GM12878 (cell line): Measurements from ENCODE around the gene PLEKHF1. TPM values are rescaled to one million over a fixed set of nuclear protein-coding genes. Genes with fewer than 3 reads are reported as not detected.

Source experiments
- ATAC-seq: fragments of 200-7000 bp; cut with Tn5 transposase; 3 replicates; pipeline ENCODE4 v1.9.1; 2020; ENCODE audit warnings: mild to moderate bottlenecking, moderate library complexity
- BruUV-seq: library from RNA; stranded (reverse); fragments of 400-500 nt; replicated peaks from 2 replicates; lab custom pipeline; 2021; lab: Mats Ljungman, UMichigan
- CTCF ChIA-PET: fragments of 300-600 bp; sonication (Branson Sonifier 250); formaldehyde crosslinking; extraction: SDS; loops from one replicate; lab custom pipeline; 2021; ENCODE audit warnings: inconsistent platforms; lab: Yijun Ruan, JAX
- POLR2A ChIA-PET: fragments of 350-600 bp; formaldehyde crosslinking; extraction: SDS; loops from one replicate; lab custom pipeline; 2021; ENCODE audit warnings: inconsistent platforms; lab: Charles Lee
- RAD21 ChIA-PET: fragments of 300-600 bp; sonication (Branson Sonifier 250); formaldehyde crosslinking; loops from one replicate; lab custom pipeline; 2023; ENCODE audit warnings: antibody characterized with exemption; ENCODE audit not compliant: unreplicated experiment; lab: Charles Lee
- SMC1A ChIA-PET: fragments of 300-600 bp; sonication (Branson Sonifier 250); formaldehyde crosslinking; loops from one replicate; lab custom pipeline; 2023; ENCODE audit not compliant: unreplicated experiment, uncharacterized antibody; lab: Charles Lee
- DNase-seq: peaks from one replicate; pipeline ENCODE4 v3.0.0-alpha.2; 2011; ENCODE audit warnings: low read depth, low spot score
- FAIRE-seq: peaks from 3 replicates; lab custom pipeline; 2011; peaks lifted over from hg19 to GRCh38; lab: Jason Lieb, UNC
- H2AFZ ChIP-seq: 2 replicates; pipeline ENCODE4 v1.6.0; 2011; ENCODE audit warnings: low read depth, low read length, control low read depth; ENCODE audit not compliant: control insufficient read depth
- H3K27ac ChIP-seq: 2 replicates; pipeline ENCODE4 v1.5.1; 2011; ENCODE audit warnings: control low read depth; ENCODE audit not compliant: control insufficient read depth, insufficient read depth
- H3K27me3 ChIP-seq, 2 experiments: replicated peaks in 1 of 2; 2 replicates each; pipeline versions ENCODE4 v1.6.0 to v1.6.1; 2011; ENCODE audit warnings: low read length in 1 of 2; ENCODE audit not compliant: control insufficient read depth in 2 of 2, insufficient read depth in 2 of 2
- H3K36me3 ChIP-seq, 2 experiments: 2 replicates each; pipeline ENCODE4 v1.5.1; 2011; ENCODE audit warnings: low read length in 1 of 2; ENCODE audit not compliant: control insufficient read depth in 2 of 2, insufficient read depth in 2 of 2
- H3K4me1 ChIP-seq: 2 replicates; pipeline ENCODE4 v1.6.1; 2011; ENCODE audit warnings: mild to moderate bottlenecking, low read length, moderate library complexity, mixed read lengths; ENCODE audit not compliant: control insufficient read depth, insufficient read depth
- H3K4me2 ChIP-seq: 2 replicates; pipeline ENCODE4 v1.6.0; 2011; ENCODE audit warnings: control low read depth; ENCODE audit not compliant: control insufficient read depth, insufficient read depth
- H3K4me3 ChIP-seq: fragments of 200-600 bp; sonication (generic); 2 replicates; pipeline ENCODE4 v1.5.1; 2016
- H3K79me2 ChIP-seq: 2 replicates; pipeline ENCODE4 v1.6.0; 2011; ENCODE audit warnings: low read length; ENCODE audit not compliant: control insufficient read depth, insufficient read depth
- H3K9ac ChIP-seq: 2 replicates; pipeline ENCODE4 v1.8.0; 2011; ENCODE audit warnings: low read length, control low read depth, mixed read lengths; ENCODE audit not compliant: control insufficient read depth, insufficient read depth
- H3K9me3 ChIP-seq: replicated peaks from 3 replicates; pipeline ENCODE4 v1.5.1; 2011; ENCODE audit warnings: mild to moderate bottlenecking, low read length; ENCODE audit not compliant: control insufficient read depth, insufficient read depth
- H4K20me1 ChIP-seq: 2 replicates; pipeline ENCODE4 v1.6.0; 2011; ENCODE audit not compliant: control insufficient read depth, insufficient read depth
- ASH2L ChIP-seq: fragments of 300-600, 200-600 bp; sonication (generic); IDR thresholded peaks from 2 replicates; pipeline ENCODE4 v1.6.1; 2017; ENCODE audit warnings: low read depth, mild to moderate bottlenecking, borderline replicate concordance
- CEBPB ChIP-seq, 2 experiments: fragments of 150-350 bp in 1 of 2; IDR thresholded peaks; 2 replicates each; pipeline ENCODE4 v1.6.1; 2012 to 2014; ENCODE audit warnings: low read depth in 2 of 2, low read length in 2 of 2, borderline replicate concordance in 1 of 2, inconsistent platforms in 1 of 2
- E2F4 ChIP-seq: IDR thresholded peaks from 2 replicates; pipeline ENCODE4 v1.6.1; 2012; ENCODE audit warnings: low read depth, low read length, improper control_type of control experiment
- EZH2 ChIP-seq: IDR thresholded peaks from 2 replicates; pipeline ENCODE4 v1.6.1; 2012; ENCODE audit warnings: low read depth, mild to moderate bottlenecking, control low read depth, inconsistent platforms, low read length, borderline replicate concordance; ENCODE audit not compliant: control insufficient read depth
- MXI1 ChIP-seq: fragments of 150-350 bp; IDR thresholded peaks from 2 replicates; pipeline ENCODE4 v1.6.1; 2011; ENCODE audit warnings: low read depth, mild to moderate bottlenecking, inconsistent platforms, low read length, improper control_type of control experiment
- MYC ChIP-seq: IDR thresholded peaks from 2 replicates; pipeline ENCODE4 v1.6.1; 2011; ENCODE audit warnings: mild to moderate bottlenecking, low read length, moderate library complexity, inconsistent platforms; ENCODE audit not compliant: insufficient read depth, insufficient replicate concordance, insufficient read length, severe bottlenecking
- POU2F2 ChIP-seq: IDR thresholded peaks from 3 replicates; pipeline ENCODE4 v1.6.1; 2011; ENCODE audit warnings: low read depth, mild to moderate bottlenecking, low read length, borderline replicate concordance
- RAD51 ChIP-seq: fragments of 450-650 bp; IDR thresholded peaks from 2 replicates; pipeline ENCODE4 v1.6.1; 2016; ENCODE audit warnings: moderate library complexity, mild to moderate bottlenecking, inconsistent platforms
- RB1 ChIP-seq: fragments of 450-650 bp; formaldehyde crosslinking; IDR thresholded peaks from 2 replicates; pipeline ENCODE4 v1.6.1; 2017; ENCODE audit warnings: mild to moderate bottlenecking, borderline replicate concordance
- SMAD1 ChIP-seq: fragments of 450-650 bp; IDR thresholded peaks from 2 replicates; pipeline ENCODE4 v1.6.1; 2018; ENCODE audit warnings: mild to moderate bottlenecking, low read depth; ENCODE audit not compliant: partially characterized antibody
- TCF12 ChIP-seq: IDR thresholded peaks from 2 replicates; pipeline ENCODE4 v1.6.1; 2011; ENCODE audit warnings: low read depth, mild to moderate bottlenecking, low read length
- USF2 ChIP-seq: IDR thresholded peaks from 2 replicates; pipeline ENCODE4 v1.6.1; 2011; ENCODE audit warnings: low read depth, low read length, improper control_type of control experiment, borderline replicate concordance
- WGBS: methylation state at CpG from one replicate; pipeline ENCODE4 v1.1.6; 2016; ENCODE audit warnings: low lambda C conversion rate; ENCODE audit not compliant: insufficient replicate concordance, insufficient coverage; ENCODE audit errors: missing lambda C conversion rate; 5-methylcytosine and 5-hydroxymethylcytosine counted together
- in situ Hi-C: fragments of 300-500 bp; cut with MboI; formaldehyde crosslinking; loops from 9 replicates; pipeline ENCODE4 v1.14.3; 2018; ENCODE audit warnings: mixed read lengths
- intact Hi-C: fragments of 100-400 bp; cut with micrococcal nuclease; formaldehyde crosslinking; loops from one replicate; pipeline ENCODE4 v1.14.2; 2022; ENCODE audit not compliant: unreplicated experiment
- polyA plus RNA-seq, 11 experiments: library from polyadenylated mRNA; depleted of rRNA in 4 of 11; unstranded in 6 of 11; stranded (reverse) in 5 of 11; fragments of >200 nt; fragmentation: Nextera tagmentation in 4 of 11; fragmentation: Illumina TruSeq in 1 of 11; extraction: Ambion mirVana in 4 of 11; extraction: Trizol in 1 of 11; gene quantifications; 1 replicate in 1 of 11; 2 replicates in 10 of 11; pipeline versions ENCODE4 v1.2.1 to v1.2.3, GENCODE V29; 2011 to 2016; ENCODE audit warnings: inconsistent platforms in 2 of 11, missing spikeins in 2 of 11, low read depth in 1 of 11
- total RNA-seq, 4 experiments: library from RNA; depleted of rRNA in 3 of 4; stranded (reverse); fragments of >200 nt in 3 of 4; fragmentation: Illumina TruSeq in 1 of 4; extraction: Trizol in 1 of 4; gene quantifications; 2 replicates each; pipeline versions ENCODE4 v1.2.1 to v1.2.3, GENCODE V29; 2013 to 2021
- TF ChIP-seq, protein P1 (sequence below): fragments of 450-650 bp; IDR thresholded peaks from 2 replicates; pipeline ENCODE4 v1.6.1; 2016; ENCODE audit warnings: mild to moderate bottlenecking
- TF ChIP-seq, protein P2 (sequence below), 3 experiments: IDR thresholded peaks in 2 of 3; conservative IDR thresholded peaks in 1 of 3; 2 replicates each; pipeline ENCODE4 v1.5.1; 2011; ENCODE audit warnings: low read depth in 3 of 3, low read length in 3 of 3, mild to moderate bottlenecking in 3 of 3, control low read depth in 2 of 3, moderate library complexity in 2 of 3, inconsistent platforms in 1 of 3, mixed read lengths in 1 of 3; ENCODE audit not compliant: control insufficient read depth in 2 of 3, insufficient read depth in 1 of 3; ENCODE audit errors: extremely low read depth in 1 of 3

PLEKHF1 gene
- total and polyA plus RNA-seq, 10 of the 15 experiments (the other 5 are each of a cell fraction or from before 2014, with no cell fraction given), result 0.10 to 20.3 (median 15.3) TPM

- Histone ChIP-seq H3K9me3 (no peaks in the 10 kb centered on the region), H3K4me3 (0 out of 2 replicates have a peak overlapping the region, but pooled peaks have one; percentile 92), H3K36me3 (no peaks in the 10 kb centered on the region; a peak in 1 of 4 replicates), H3K27ac (no peak overlapping the region), H3K4me2 (peak overlapping the region; percentile 72), H3K4me1 (peaks cover 26% of the 10 kb centered on the region), H3K9ac (peak overlapping the region; percentile 75), H3K27me3 (no peaks in the 10 kb centered on the region), H2AFZ (no peak overlapping the region; the same call in 1 of the 2 replicates), H3K79me2 (peaks cover 39% of the 10 kb centered on the region), H4K20me1 (no peaks in the 10 kb centered on the region)
- BruUV-seq, result no TSS peak
- DNase-seq, result no peak
- ChIA-PET RAD21 (interaction anchor here (3.3 to 5.3 kb wide), 3 partner anchors 51 to 58 kb away, joined by 19 to 78 read pairs (median 37); partner anchors contain the start of genes C19orf12 and POP4), SMC1A (interaction anchor here (1.9 kb wide), 2 partner anchors 51 to 58 kb away, joined by 8 to 20 read pairs; partner anchors contain the start of genes C19orf12 and POP4), POLR2A (interaction anchor here (1.3 kb wide), 1 partner anchor 53 kb away, joined by 10 read pairs; no protein-coding TSS in a partner anchor), CTCF (interaction anchor here (1.0 to 6.5 kb wide), 6 partner anchors 9 to 62 kb away, joined by 3 to 111 read pairs (median 18); partner anchors contain the start of gene C19orf12)
- ATAC-seq, result no peak
- in situ Hi-C loops (loop anchor here (10.0 kb wide), 1 partner anchor 49 kb away; no protein-coding TSS in a partner anchor), intact Hi-C loops (loop anchor here (2.0 kb wide), 1 partner anchor 53 kb away; no protein-coding TSS in a partner anchor)
- no peak for FAIRE-seq
- WGBS, result 95% methylated on average over 16 of the region's 19 CpGs
- TF ChIP-seq, protein P1, sequence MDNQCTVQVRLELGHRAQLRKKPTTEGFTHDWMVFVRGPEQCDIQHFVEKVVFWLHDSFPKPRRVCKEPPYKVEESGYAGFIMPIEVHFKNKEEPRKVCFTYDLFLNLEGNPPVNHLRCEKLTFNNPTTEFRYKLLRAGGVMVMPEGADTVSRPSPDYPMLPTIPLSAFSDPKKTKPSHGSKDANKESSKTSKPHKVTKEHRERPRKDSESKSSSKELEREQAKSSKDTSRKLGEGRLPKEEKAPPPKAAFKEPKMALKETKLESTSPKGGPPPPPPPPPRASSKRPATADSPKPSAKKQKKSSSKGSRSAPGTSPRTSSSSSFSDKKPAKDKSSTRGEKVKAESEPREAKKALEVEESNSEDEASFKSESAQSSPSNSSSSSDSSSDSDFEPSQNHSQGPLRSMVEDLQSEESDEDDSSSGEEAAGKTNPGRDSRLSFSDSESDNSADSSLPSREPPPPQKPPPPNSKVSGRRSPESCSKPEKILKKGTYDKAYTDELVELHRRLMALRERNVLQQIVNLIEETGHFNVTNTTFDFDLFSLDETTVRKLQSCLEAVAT, result no peak
- TF ChIP-seq E2F4, result no peak
- TF ChIP-seq, protein P2, sequence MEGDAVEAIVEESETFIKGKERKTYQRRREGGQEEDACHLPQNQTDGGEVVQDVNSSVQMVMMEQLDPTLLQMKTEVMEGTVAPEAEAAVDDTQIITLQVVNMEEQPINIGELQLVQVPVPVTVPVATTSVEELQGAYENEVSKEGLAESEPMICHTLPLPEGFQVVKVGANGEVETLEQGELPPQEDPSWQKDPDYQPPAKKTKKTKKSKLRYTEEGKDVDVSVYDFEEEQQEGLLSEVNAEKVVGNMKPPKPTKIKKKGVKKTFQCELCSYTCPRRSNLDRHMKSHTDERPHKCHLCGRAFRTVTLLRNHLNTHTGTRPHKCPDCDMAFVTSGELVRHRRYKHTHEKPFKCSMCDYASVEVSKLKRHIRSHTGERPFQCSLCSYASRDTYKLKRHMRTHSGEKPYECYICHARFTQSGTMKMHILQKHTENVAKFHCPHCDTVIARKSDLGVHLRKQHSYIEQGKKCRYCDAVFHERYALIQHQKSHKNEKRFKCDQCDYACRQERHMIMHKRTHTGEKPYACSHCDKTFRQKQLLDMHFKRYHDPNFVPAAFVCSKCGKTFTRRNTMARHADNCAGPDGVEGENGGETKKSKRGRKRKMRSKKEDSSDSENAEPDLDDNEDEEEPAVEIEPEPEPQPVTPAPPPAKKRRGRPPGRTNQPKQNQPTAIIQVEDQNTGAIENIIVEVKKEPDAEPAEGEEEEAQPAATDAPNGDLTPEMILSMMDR (IDR thresholded peaks at IDR 0.05 in 2 of 3, conservative IDR thresholded peaks at IDR 0.05 in 1 of 3; ENCODE audit: control insufficient read depth in 2 of 3, extremely low read depth in 1 of 3, insufficient read depth in 1 of 3, low read depth in 3 of 3, low read length in 3 of 3), result no peak
- TF ChIP-seq TCF12, result no peak
- no peak for TF ChIP-seq RAD51
- TF ChIP-seq USF2, result no peak
- TF ChIP-seq EZH2, result no peak
- TF ChIP-seq CEBPB (IDR thresholded peaks at IDR 0.05; ENCODE audit: borderline replicate concordance in 1 of 2, low read depth in 2 of 2, low read length in 2 of 2), result no peak
- no peak for TF ChIP-seq RB1
- TF ChIP-seq MXI1, result no peak
- no peak for TF ChIP-seq ASH2L
- no peak for TF ChIP-seq MYC
- TF ChIP-seq POU2F2, result no peak
- no peak for TF ChIP-seq SMAD1
Observed at GRCh38 chr19:29663861-29664752, 1.2 kb upstream of the PLEKHF1 start.
